ENCODE data around the gene CX3CL1. TPM values are rescaled to one million over a fixed set of nuclear protein-coding genes. Genes with fewer than 3 reads are reported as not detected.

CX3CL1 gene
- total and polyA plus RNA-seq, 2 of the 4 experiments (the other 2 are of a cell fraction), result 0.18 to 0.77 TPM

DNA sequence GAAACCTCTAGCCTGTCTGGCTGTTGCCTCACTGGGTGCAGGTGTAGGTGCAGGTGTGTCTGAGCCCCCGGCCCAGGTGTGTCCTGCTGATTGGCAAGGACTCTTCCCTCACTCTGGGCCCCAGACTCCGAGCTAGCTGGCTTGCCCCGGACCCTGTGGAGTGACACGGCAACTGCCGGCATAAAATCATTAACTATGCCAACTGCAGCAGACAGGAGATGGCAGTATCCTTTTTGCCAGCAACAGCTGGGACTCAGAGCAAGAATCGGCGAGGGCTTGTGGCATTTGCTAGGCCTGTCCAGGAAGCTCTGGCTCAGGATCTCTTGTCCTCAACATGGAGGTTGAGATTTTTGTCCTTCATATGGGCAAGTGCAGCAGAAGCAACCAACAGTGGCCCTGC is 54.1 kb downstream of the CX3CL1 start:
- 85% methylated on average over 5 of the region's 7 CpGs; no CpG with 5 or more reads in 1 of the 2 experiments for WGBS, 2 experiments (ENCODE audit: extremely low coverage in 2 of 2, insufficient read length in 1 of 2)
- no peaks in the 10 kb centered on the region for H3K9me3 ChIP-seq (ENCODE audit: control insufficient read depth, insufficient read depth, low read length)
- POLR2A ChIA-PET (ENCODE audit: unreplicated experiment), result interaction anchor here (0.6 kb wide), 1 partner anchor 15 kb away, joined by 3 read pairs; no protein-coding TSS in a partner anchor
- dilution Hi-C loops (cut with HindIII; ENCODE audit: low sequenced_read_pairs, unreplicated experiment), result no loop called here
- no peak overlapping the region for H3K9ac ChIP-seq (ENCODE audit: low read depth, low read length)
- H3K4ac ChIP-seq (ENCODE audit: low read depth, low read length), result no peak overlapping the region
- H3K36me3 ChIP-seq (ENCODE audit: control insufficient read depth, insufficient read depth, low read length), result peaks cover 28% of the 10 kb centered on the region
- no peak for DNase-seq
- intact Hi-C loops (cut with micrococcal nuclease), result no loop called here
- H3K56ac ChIP-seq (ENCODE audit: extremely low read depth, insufficient read depth, low read length), result no peak overlapping the region
- H4K20me1 ChIP-seq (ENCODE audit: insufficient read depth, low read length), result no peaks in the 10 kb centered on the region
- H3K18ac ChIP-seq (ENCODE audit: low read depth, low read length), result no peak overlapping the region
- H2AK9ac ChIP-seq (replicated peaks; ENCODE audit: low read depth, low read length, poor library complexity), result no peak overlapping the region
- H3K27me3 ChIP-seq (ENCODE audit: control insufficient read depth, insufficient read depth, low read length), result no peaks in the 10 kb centered on the region
- CTCF ChIA-PET, result no interaction called here
- peaks cover 2% of the 10 kb centered on the region for H3K4me1 ChIP-seq (ENCODE audit: control insufficient read depth, insufficient read depth, low read length)
- no peak overlapping the region for H4K8ac ChIP-seq (ENCODE audit: low read depth in 2 of 2, low read length in 2 of 2)
- H2BK5ac ChIP-seq (ENCODE audit: low read depth, low read length, poor library complexity, severe bottlenecking), result no peak overlapping the region
- H3K4me3 ChIP-seq (ENCODE audit: insufficient read depth, low read depth, low read length), result no peak overlapping the region
- no peak overlapping the region for H3K23ac ChIP-seq (ENCODE audit: low read depth, low read length)
- H3K14ac ChIP-seq (replicated peaks; ENCODE audit: low read depth, low read length), result no peak overlapping the region
- TF ChIP-seq BHLHE40 (IDR thresholded peaks at IDR 0.05; ENCODE audit: low read depth, low read length), result no peak
- TF ChIP-seq ELK1 (IDR thresholded peaks at IDR 0.05; ENCODE audit: borderline replicate concordance, low read depth, low read length), result no peak
- no peak for TF ChIP-seq MAFK (IDR thresholded peaks at IDR 0.05; ENCODE audit: low read depth, low read length)
- TF ChIP-seq RAD21 (IDR thresholded peaks at IDR 0.05; ENCODE audit: low read length), result no peak
- TF ChIP-seq MXI1 (IDR thresholded peaks at IDR 0.05; ENCODE audit: borderline replicate concordance, low read depth, low read length), result no peak
- no peak for TF ChIP-seq SMC3 (IDR thresholded peaks at IDR 0.05; ENCODE audit: low read depth, low read length)
- H2AFZ ChIP-seq (replicated peaks; ENCODE audit: low read length, poor library complexity), result no peak overlapping the region
- H2BK120ac ChIP-seq (ENCODE audit: low read depth, low read length), result no peak overlapping the region
- no peak overlapping the region for H2BK20ac ChIP-seq (ENCODE audit: low read depth, low read length)
- no peaks in the 10 kb centered on the region for H3K79me1 ChIP-seq (ENCODE audit: low read depth in 1 of 2, low read length in 2 of 2)
- H3K9me1 ChIP-seq (ENCODE audit: insufficient read depth, low read length), result no peaks in the 10 kb centered on the region
- no peak overlapping the region for H3K27ac ChIP-seq (ENCODE audit: insufficient read depth, low read length)
- ATAC-seq (ENCODE audit: low read depth), result no peak
- in situ Hi-C loops (cut with MboI; ENCODE audit: low sequenced_read_pairs), result no loop called here
- no peak overlapping the region for H2BK15ac ChIP-seq (ENCODE audit: low read depth, low read length)
- no peak overlapping the region for H4K5ac ChIP-seq (ENCODE audit: low read depth, low read length)
- no TSS peak for BruUV-seq (replicated peaks)
- H3K4me2 ChIP-seq (ENCODE audit: low read depth, low read length), result no peak overlapping the region
- H4K91ac ChIP-seq (ENCODE audit: insufficient read depth, low read depth, low read length), result no peak overlapping the region
- H2AK5ac ChIP-seq (ENCODE audit: low read depth, low read length), result no peak overlapping the region
